Fibroblast of lung (primary cell): ENCODE results near the gene CXCL17.

ENCODE experiments used
- CTCF ChIP-seq, 2 donors: IDR thresholded peaks in 1 of 2; conservative IDR thresholded peaks in 1 of 2; 1 replicate in 1 of 2; 2 replicates in 1 of 2; pipeline ENCODE4 v1.5.1; 2011 to 2012; ENCODE audit warnings: low read length in 2 of 2, control low read depth in 1 of 2, inconsistent platforms in 1 of 2, low read depth in 1 of 2, mild to moderate bottlenecking in 1 of 2
- EZH2 ChIP-seq: IDR thresholded peaks from 2 replicates; pipeline ENCODE4 v1.5.1; 2012; ENCODE audit warnings: low read length, control low read depth, mild to moderate bottlenecking; ENCODE audit errors: missing control alignments

GRCh38 chr19:42477117-42477516 lies 34.4 kb upstream of the CXCL17 start:
- TF ChIP-seq CTCF (conservative IDR thresholded peaks at IDR 0.05 in 1 of 2, IDR thresholded peaks at IDR 0.05 in 1 of 2; ENCODE audit: low read depth in 1 of 2, low read length in 2 of 2): no peak
- no peak for TF ChIP-seq EZH2
